ENCODE data around the gene TRIM63. TPM values are rescaled to one million over a fixed set of nuclear protein-coding genes. Genes with fewer than 3 reads are reported as not detected.

The TRIM63 gene
- total RNA-seq, 4 donors from 2014 or later, result 0.32 to 1.8 TPM; not detected in 2

DNA sequence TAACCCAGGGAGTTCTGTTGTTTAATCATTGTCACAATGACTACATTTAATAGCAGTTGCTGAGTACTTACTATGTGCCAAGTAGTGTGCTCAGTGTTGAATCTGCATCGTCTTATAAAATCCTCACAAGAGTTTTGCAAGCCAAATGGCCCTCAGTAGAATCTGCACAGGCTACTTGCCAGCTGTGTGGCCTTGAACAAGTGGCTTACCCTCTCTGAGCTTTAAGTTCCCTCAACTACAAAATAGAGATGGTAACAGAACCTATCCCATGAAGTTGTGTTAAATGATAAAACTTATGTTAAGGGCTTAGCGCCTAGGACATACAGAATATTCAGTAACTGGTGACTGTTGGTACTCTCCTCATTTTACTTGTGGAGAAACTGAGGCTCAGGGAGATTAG lies 12.4 kb downstream of the TRIM63 start:
- 80 to 83% methylated on average over 2 of the region's 2 CpGs for WGBS, 2 donors (ENCODE audit: low coverage in 1 of 2)
- H3K27ac ChIP-seq, result no peak overlapping the region
- H3K4me3 ChIP-seq, result no peak overlapping the region
- TF ChIP-seq POLR2A (IDR thresholded peaks at IDR 0.05), result no peak
- TF ChIP-seq, protein P1, sequence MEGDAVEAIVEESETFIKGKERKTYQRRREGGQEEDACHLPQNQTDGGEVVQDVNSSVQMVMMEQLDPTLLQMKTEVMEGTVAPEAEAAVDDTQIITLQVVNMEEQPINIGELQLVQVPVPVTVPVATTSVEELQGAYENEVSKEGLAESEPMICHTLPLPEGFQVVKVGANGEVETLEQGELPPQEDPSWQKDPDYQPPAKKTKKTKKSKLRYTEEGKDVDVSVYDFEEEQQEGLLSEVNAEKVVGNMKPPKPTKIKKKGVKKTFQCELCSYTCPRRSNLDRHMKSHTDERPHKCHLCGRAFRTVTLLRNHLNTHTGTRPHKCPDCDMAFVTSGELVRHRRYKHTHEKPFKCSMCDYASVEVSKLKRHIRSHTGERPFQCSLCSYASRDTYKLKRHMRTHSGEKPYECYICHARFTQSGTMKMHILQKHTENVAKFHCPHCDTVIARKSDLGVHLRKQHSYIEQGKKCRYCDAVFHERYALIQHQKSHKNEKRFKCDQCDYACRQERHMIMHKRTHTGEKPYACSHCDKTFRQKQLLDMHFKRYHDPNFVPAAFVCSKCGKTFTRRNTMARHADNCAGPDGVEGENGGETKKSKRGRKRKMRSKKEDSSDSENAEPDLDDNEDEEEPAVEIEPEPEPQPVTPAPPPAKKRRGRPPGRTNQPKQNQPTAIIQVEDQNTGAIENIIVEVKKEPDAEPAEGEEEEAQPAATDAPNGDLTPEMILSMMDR (IDR thresholded peaks at IDR 0.05), result no peak
- TF ChIP-seq POLR2AphosphoS5 (IDR thresholded peaks at IDR 0.05), result no peak
- TF ChIP-seq EP300 (IDR thresholded peaks at IDR 0.05; ENCODE audit: low read depth), result no peak
- in situ Hi-C loops (cut with MboI; ENCODE audit: low pct_ligation_motif_present in 1 of 4, low pct_unique_long_range_greater_than_20kb in 1 of 4, low sequenced_read_pairs in 3 of 4) (no loop called here), intact Hi-C loops (cut with DNase I; ENCODE audit: low total_unique reads) (no loop called here)
- H3K4me1 ChIP-seq, result peaks cover 0 to 3% (median 0%) of the 10 kb centered on the region in 4 donors
- no peaks in the 10 kb centered on the region for H3K36me3 ChIP-seq
- peaks cover 14% of the 10 kb centered on the region for H3K27me3 ChIP-seq
- no peaks in the 10 kb centered on the region for H3K9me3 ChIP-seq
- no peak for DNase-seq

DNA sequence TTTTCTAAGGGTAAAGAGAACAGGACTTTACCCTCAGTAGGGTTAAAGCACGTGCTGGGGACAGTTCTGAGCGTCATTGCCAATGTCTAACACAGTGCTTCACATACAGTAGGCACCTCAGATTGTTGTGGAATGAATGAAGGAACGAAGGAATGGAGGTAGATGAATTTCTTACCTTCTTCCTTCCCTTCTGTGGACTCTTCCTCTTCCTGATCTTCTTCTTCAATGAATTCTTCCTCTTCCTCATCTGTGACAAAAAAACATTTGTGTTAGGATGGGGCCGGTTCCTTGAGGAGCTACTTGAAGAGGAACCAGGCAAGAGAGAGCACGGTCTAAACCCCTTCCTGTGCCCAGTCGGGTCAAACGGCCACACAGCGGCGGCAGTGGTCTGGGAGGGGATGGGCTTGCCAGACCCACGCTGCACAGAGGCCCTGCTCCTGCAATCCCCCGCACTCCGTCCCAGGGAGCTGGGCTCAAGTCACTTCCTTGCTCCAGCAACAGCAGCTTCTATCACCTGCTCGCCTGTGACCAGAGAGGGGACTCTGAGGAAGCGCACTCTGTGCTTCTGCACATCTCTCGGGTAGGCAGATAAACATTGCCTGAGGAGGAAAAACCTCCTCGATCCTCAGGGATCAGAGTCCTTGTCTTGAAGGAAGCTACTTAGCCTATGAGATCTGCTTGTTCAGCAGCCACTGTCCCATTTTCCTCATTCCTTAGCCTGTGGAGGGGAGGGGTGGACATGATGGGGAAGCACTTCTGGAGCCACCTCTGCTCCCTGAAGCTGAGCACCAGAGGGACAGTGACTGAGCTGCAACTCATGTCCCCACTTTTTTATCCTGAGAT lies 13.5 kb downstream of the TRIM63 start:
- Histone ChIP-seq H3K4me1 (peaks cover 0 to 12% (median 4%) of the 10 kb centered on the region in 4 donors), H3K9me3 (no peaks in the 10 kb centered on the region), H3K27ac (no peak overlapping the region), H3K27me3 (peaks cover 14% of the 10 kb centered on the region), H3K36me3 (no peaks in the 10 kb centered on the region), H3K4me3 (no peak overlapping the region)
- in situ Hi-C loops (cut with MboI; ENCODE audit: low pct_ligation_motif_present in 1 of 4, low pct_unique_long_range_greater_than_20kb in 1 of 4, low sequenced_read_pairs in 3 of 4), result no loop called here
- intact Hi-C loops (cut with DNase I; ENCODE audit: low total_unique reads), result no loop called here
- DNase-seq, result no peak
- TF ChIP-seq EP300 (IDR thresholded peaks at IDR 0.05; ENCODE audit: low read depth) (no peak), POLR2A (IDR thresholded peaks at IDR 0.05) (no peak), POLR2AphosphoS5 (IDR thresholded peaks at IDR 0.05) (no peak)
- TF ChIP-seq, protein P1 (IDR thresholded peaks at IDR 0.05), result no peak
- 51 to 73% methylated on average over 7 to 16 of the region's 16 CpGs for WGBS, 2 donors (ENCODE audit: low coverage in 1 of 2)

DNA sequence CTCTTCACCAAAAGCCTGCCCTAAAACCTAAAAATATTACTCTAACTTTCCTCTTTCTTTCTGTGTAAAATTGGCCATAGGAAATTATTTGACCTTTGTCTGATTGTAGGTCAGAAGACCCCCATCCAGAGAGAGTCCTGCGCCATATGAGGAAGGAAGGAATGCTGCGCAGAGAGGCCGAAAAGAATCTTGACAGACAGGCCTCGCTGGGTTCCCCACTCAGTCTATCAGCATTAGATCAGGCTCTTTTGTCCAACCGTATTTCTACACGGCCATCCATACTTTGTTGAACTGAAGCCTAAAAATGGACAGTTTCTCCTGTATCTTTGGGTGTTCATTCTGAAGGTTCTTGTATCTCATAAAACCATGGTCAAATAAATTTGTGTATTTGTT lies 17.2 kb downstream of the TRIM63 start:
- Histone ChIP-seq H3K27ac (no peak overlapping the region), H3K9me3 (no peaks in the 10 kb centered on the region), H3K4me3 (no peak overlapping the region), H3K4me1 (peaks cover 0 to 30% (median 15%) of the 10 kb centered on the region in 4 donors), H3K36me3 (no peaks in the 10 kb centered on the region), H3K27me3 (peaks cover 50% of the 10 kb centered on the region)
- no peak for DNase-seq
- WGBS, 2 donors (ENCODE audit: low coverage in 1 of 2), result 88 to 91% methylated on average over 3 to 6 of the region's 6 CpGs
- TF ChIP-seq POLR2AphosphoS5 (IDR thresholded peaks at IDR 0.05) (no peak), POLR2A (IDR thresholded peaks at IDR 0.05) (no peak), EP300 (IDR thresholded peaks at IDR 0.05; ENCODE audit: low read depth) (no peak)
- TF ChIP-seq, protein P1 (IDR thresholded peaks at IDR 0.05), result no peak
- in situ Hi-C loops (cut with MboI; ENCODE audit: low pct_ligation_motif_present in 1 of 4, low pct_unique_long_range_greater_than_20kb in 1 of 4, low sequenced_read_pairs in 3 of 4), result no loop called here
- intact Hi-C loops (cut with DNase I; ENCODE audit: low total_unique reads), result no loop called here

DNA sequence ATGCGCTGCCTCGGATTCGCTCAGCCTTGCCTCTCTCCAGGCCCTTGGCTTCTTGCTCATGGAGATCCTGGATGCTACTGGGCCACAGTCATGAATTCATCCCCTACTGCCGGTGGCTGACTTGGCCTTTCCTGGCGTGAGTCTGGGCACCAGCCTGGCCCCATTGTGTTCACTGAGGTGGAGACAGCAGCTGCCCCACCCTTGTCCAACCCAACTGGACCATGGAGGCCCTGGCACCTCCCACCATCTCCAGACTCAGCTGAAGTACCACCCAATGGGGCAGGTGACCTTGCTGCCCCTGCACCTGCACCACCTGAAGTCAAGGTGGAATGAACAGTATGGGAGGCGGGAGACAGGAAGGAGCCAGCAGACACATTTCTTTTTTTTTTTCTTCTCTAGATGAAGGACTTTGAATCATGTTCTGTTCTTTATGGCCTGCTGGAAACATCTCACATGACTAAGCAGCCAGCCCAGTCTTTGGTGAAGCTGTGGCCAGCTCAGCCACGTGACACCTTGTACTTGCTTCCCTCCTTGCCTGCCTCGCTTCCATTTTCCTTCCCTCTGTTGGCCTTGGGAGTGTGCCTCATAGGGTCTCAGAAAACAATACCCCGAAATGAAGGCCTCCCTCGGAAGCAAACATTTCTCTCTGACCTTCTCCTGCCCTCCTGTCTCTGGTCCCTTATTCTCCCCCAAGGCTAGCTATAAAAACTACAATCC lies 17.7 kb downstream of the TRIM63 start:
- in situ Hi-C loops (cut with MboI; ENCODE audit: low pct_ligation_motif_present in 1 of 4, low pct_unique_long_range_greater_than_20kb in 1 of 4, low sequenced_read_pairs in 3 of 4), result loop anchor here (10.0 to 25.0 kb wide), 3 partner anchors 88 to 113 kb away; partner anchors contain the start of genes C1orf232 (in 2 of the 4), FAM110D (in 2 of the 4), ZNF593 (in 2 of the 4) and ZNF593OS (in 2 of the 4)
- peak overlapping the region in 1 of 4 donors; percentile 15 for H3K27ac ChIP-seq
- peaks cover 56% of the 10 kb centered on the region for H3K27me3 ChIP-seq

More for the DNA sequence above, 17.7 kb downstream of the TRIM63 start:
- intact Hi-C loops (cut with DNase I; ENCODE audit: low total_unique reads), result no loop called here
- Histone ChIP-seq H3K36me3 (no peaks in the 10 kb centered on the region), H3K4me3 (no peak overlapping the region), H3K4me1 (peaks cover 0 to 31% (median 15%) of the 10 kb centered on the region in 4 donors), H3K9me3 (no peaks in the 10 kb centered on the region)
- DNase-seq, result peak; percentile 62
- TF ChIP-seq POLR2A (IDR thresholded peaks at IDR 0.05) (no peak), EP300 (IDR thresholded peaks at IDR 0.05; ENCODE audit: low read depth) (no peak), POLR2AphosphoS5 (IDR thresholded peaks at IDR 0.05) (no peak)
- TF ChIP-seq, protein P1 (IDR thresholded peaks at IDR 0.05), result no peak
- 51% methylated on average over 10 of the region's 10 CpGs; no CpG with 5 or more reads in 1 of the 2 donors for WGBS, 2 donors (ENCODE audit: low coverage in 1 of 2)
